SK-N-SH treated with all-trans-retinoic acid at 6 μM for 48 hours (cell line): ENCODE results near the gene LYPD1.

Experiments
- ATAC-seq: fragments of 200-7000 bp; cut with Tn5 transposase; 3 replicates; pipeline ENCODE4 v1.9.1; 2020; ENCODE audit warnings: mild to moderate bottlenecking, moderate library complexity
- ARNTL ChIP-seq: fragments of 450-650 bp; formaldehyde crosslinking; IDR thresholded peaks from 2 replicates; pipeline ENCODE4 v1.5.0; 2020; ENCODE audit warnings: low read depth, mild to moderate bottlenecking, moderate library complexity, borderline replicate concordance
- CREB5 ChIP-seq: fragments of 250-450 bp; sonication (Bioruptor Pico); IDR thresholded peaks from 2 replicates; pipeline ENCODE4 v1.5.1; 2020; ENCODE audit warnings: low read depth, mild to moderate bottlenecking, moderate library complexity
- CSRNP3 ChIP-seq: fragments of 250-450 bp; sonication (Bioruptor Pico); IDR thresholded peaks from 2 replicates; pipeline ENCODE4 v1.5.1; 2021; ENCODE audit warnings: mild to moderate bottlenecking, moderate library complexity
- ESRRG ChIP-seq: fragments of 250-450 bp; sonication (Bioruptor Pico); IDR thresholded peaks from 2 replicates; pipeline ENCODE4 v1.6.1; 2021; ENCODE audit warnings: mild to moderate bottlenecking
- GLIS3 ChIP-seq: fragments of 250-450 bp; sonication (Bioruptor Pico); IDR thresholded peaks from 2 replicates; pipeline ENCODE4 v1.5.0; 2020; ENCODE audit warnings: mild to moderate bottlenecking, moderate library complexity
- ISL1 ChIP-seq: fragments of 250-450 bp; sonication (Bioruptor Pico); IDR thresholded peaks from 2 replicates; pipeline ENCODE4 v2.1.2; 2022; ENCODE audit warnings: mild to moderate bottlenecking, moderate library complexity
- OSR1 ChIP-seq: fragments of 250-450 bp; sonication (Bioruptor Pico); IDR thresholded peaks from 2 replicates; pipeline ENCODE4 v1.8.0; 2022; ENCODE audit warnings: moderate library complexity, mild to moderate bottlenecking, inconsistent platforms
- PATZ1 ChIP-seq: fragments of 250-450 bp; sonication (Bioruptor Pico); IDR thresholded peaks from 2 replicates; pipeline ENCODE4 v1.8.0; 2020; ENCODE audit warnings: mild to moderate bottlenecking, moderate library complexity, borderline replicate concordance
- POU6F1 ChIP-seq: fragments of 250-450 bp; sonication (Bioruptor Pico); IDR thresholded peaks from 2 replicates; pipeline ENCODE4 v1.8.0; 2021; ENCODE audit warnings: low read depth, mild to moderate bottlenecking, moderate library complexity, borderline replicate concordance
- PPARA ChIP-seq: fragments of 250-450 bp; sonication (Bioruptor Pico); IDR thresholded peaks from 2 replicates; pipeline ENCODE4 v1.5.0; 2020; ENCODE audit warnings: mild to moderate bottlenecking, borderline replicate concordance
- RARB ChIP-seq: fragments of 250-450 bp; sonication (Bioruptor Pico); IDR thresholded peaks from 2 replicates; pipeline ENCODE4 v1.8.0; 2021; ENCODE audit warnings: mild to moderate bottlenecking, moderate library complexity
- SNAI2 ChIP-seq: fragments of 250-450 bp; sonication (Bioruptor Pico); IDR thresholded peaks from 2 replicates; pipeline ENCODE4 v1.5.0; 2020; ENCODE audit warnings: mild to moderate bottlenecking, moderate library complexity
- TCF4 ChIP-seq: fragments of 250-450 bp; sonication (Bioruptor Pico); IDR thresholded peaks from 2 replicates; pipeline ENCODE4 v1.8.0; 2021; ENCODE audit warnings: mild to moderate bottlenecking, moderate library complexity, borderline replicate concordance
- TOX ChIP-seq: fragments of 250-450 bp; sonication (Bioruptor Pico); IDR thresholded peaks from 2 replicates; pipeline ENCODE4 v1.8.0; 2021; ENCODE audit warnings: mild to moderate bottlenecking, moderate library complexity, borderline replicate concordance
- TSHZ2 ChIP-seq: fragments of 250-450 bp; sonication (Bioruptor Pico); IDR thresholded peaks from 2 replicates; pipeline ENCODE4 v1.5.0; 2020; ENCODE audit warnings: mild to moderate bottlenecking, moderate library complexity
- ZC3H10 ChIP-seq: fragments of 250-450 bp; sonication (Bioruptor Pico); IDR thresholded peaks from 2 replicates; pipeline ENCODE4 v1.5.1; 2021; ENCODE audit warnings: mild to moderate bottlenecking, moderate library complexity
- ZFP3 ChIP-seq: fragments of 250-450 bp; sonication (Bioruptor Pico); IDR thresholded peaks from 2 replicates; pipeline ENCODE4 v1.5.0; 2020; ENCODE audit warnings: mild to moderate bottlenecking, moderate library complexity
- ZNF565 ChIP-seq: fragments of 450-650 bp; formaldehyde crosslinking; conservative IDR thresholded peaks from 2 replicates; pipeline ENCODE4 v1.5.0; 2020; ENCODE audit warnings: low read depth, mild to moderate bottlenecking, moderate library complexity
- ZNF70 ChIP-seq: fragments of 450-650 bp; formaldehyde crosslinking; IDR thresholded peaks from 2 replicates; pipeline ENCODE4 v1.5.0; 2020; ENCODE audit warnings: mild to moderate bottlenecking, moderate library complexity
- ZNF8 ChIP-seq: fragments of 450-650 bp; formaldehyde crosslinking; IDR thresholded peaks from 2 replicates; pipeline ENCODE4 v1.5.0; 2020; ENCODE audit warnings: mild to moderate bottlenecking, moderate library complexity

Gene LYPD1

GRCh38 chr2:132621131-132621875 is 48.7 kb downstream of the LYPD1 start:
- TF ChIP-seq ZNF70: no peak
- TF ChIP-seq TSHZ2: no peak
- no peak for TF ChIP-seq RARB (CRISPR knock-in tag)
- no peak for TF ChIP-seq OSR1 (CRISPR knock-in tag)
- TF ChIP-seq CREB5 (CRISPR knock-in tag): no peak
- TF ChIP-seq TOX (CRISPR knock-in tag): no peak
- no peak for TF ChIP-seq ZC3H10 (CRISPR knock-in tag)
- no peak for TF ChIP-seq SNAI2 (CRISPR knock-in tag)
- TF ChIP-seq ISL1 (CRISPR knock-in tag): no peak
- no peak for TF ChIP-seq ZFP3 (CRISPR knock-in tag)
- no peak for TF ChIP-seq TCF4 (CRISPR knock-in tag)
- no peak for TF ChIP-seq ARNTL (CRISPR knock-in tag)
- TF ChIP-seq, all 23 proteins: peak for 0
- ATAC-seq: no peak

GRCh38 chr2:132620115-132620514 is 49.9 kb downstream of the LYPD1 start:
- ATAC-seq: peak; percentile 26; the same call in 1 of the 3 replicates
- TF ChIP-seq RARB (CRISPR knock-in tag): no peak
- no peak for TF ChIP-seq PPARA
- TF ChIP-seq ZNF70: no peak
- no peak for TF ChIP-seq PATZ1 (CRISPR knock-in tag)
- TF ChIP-seq ARNTL (CRISPR knock-in tag): no peak
- TF ChIP-seq POU6F1: no peak
- TF ChIP-seq ZFP3 (CRISPR knock-in tag): no peak
- TF ChIP-seq ISL1 (CRISPR knock-in tag): no peak
- TF ChIP-seq TOX (CRISPR knock-in tag): no peak
- TF ChIP-seq ZNF8 (CRISPR knock-in tag): no peak
- TF ChIP-seq CREB5 (CRISPR knock-in tag): no peak
- no peak for TF ChIP-seq ZC3H10 (CRISPR knock-in tag)
- TF ChIP-seq CSRNP3 (CRISPR knock-in tag): no peak
- no peak for TF ChIP-seq ESRRG (CRISPR knock-in tag)
- no peak for TF ChIP-seq OSR1 (CRISPR knock-in tag)
- no peak for TF ChIP-seq ZNF565
- TF ChIP-seq GLIS3 (CRISPR knock-in tag): no peak
